Measurements from ENCODE around the gene TSPAN12.

The TSPAN12 gene

GRCh38 chr7:120740348-120740747 lies 117.6 kb downstream of the TSPAN12 start:
- DNase-seq = no peak

- DNase-seq = no peak
Observed at GRCh38 chr7:120738816-120739215, 119.1 kb downstream of the TSPAN12 start.
